H9 (cell line): ENCODE results near the gene ASS1. TPM values are rescaled to one million over a fixed set of nuclear protein-coding genes. Genes with fewer than 3 reads are reported as not detected.

Experiments
- DNase-seq: peaks from one replicate; pipeline ENCODE4 v3.0.0-alpha.2; 2017
- H2AFZ ChIP-seq: one replicate; pipeline ENCODE4 v1.6.1; 2013; ENCODE audit warnings: mild to moderate bottlenecking, low read length, control low read depth, moderate library complexity
- H2AK5ac ChIP-seq: 2 replicates; pipeline ENCODE4 v1.6.1; 2013; ENCODE audit warnings: low read length, control low read depth, mixed read lengths; ENCODE audit not compliant: insufficient read length
- H2BK120ac ChIP-seq: one replicate; pipeline ENCODE4 v1.6.1; 2013; ENCODE audit warnings: low read depth, mild to moderate bottlenecking, low read length, control low read depth, inconsistent platforms; ENCODE audit not compliant: poor library complexity, severe bottlenecking
- H2BK12ac ChIP-seq: 2 replicates; pipeline ENCODE4 v1.6.1; 2013; ENCODE audit warnings: low read length, control low read depth, mixed read lengths, low read depth; ENCODE audit not compliant: insufficient read length
- H2BK15ac ChIP-seq: 2 replicates; pipeline ENCODE4 v1.6.1; 2013; ENCODE audit warnings: low read depth, low read length, control low read depth
- H2BK20ac ChIP-seq: one replicate; pipeline ENCODE4 v1.6.1; 2013; ENCODE audit warnings: low read depth, mild to moderate bottlenecking, low read length, control low read depth, inconsistent platforms; ENCODE audit not compliant: poor library complexity, severe bottlenecking
- H2BK5ac ChIP-seq: 2 replicates; pipeline ENCODE4 v1.6.1; 2013; ENCODE audit warnings: low read length, control low read depth, mixed read lengths; ENCODE audit not compliant: insufficient read length
- H3K14ac ChIP-seq: 2 replicates; pipeline ENCODE4 v1.6.1; 2013; ENCODE audit warnings: low read length, control low read depth; ENCODE audit not compliant: insufficient read depth
- H3K18ac ChIP-seq: 2 replicates; pipeline ENCODE4 v1.6.1; 2013; ENCODE audit warnings: low read depth, mild to moderate bottlenecking, mixed read lengths, low read length, control low read depth; ENCODE audit not compliant: insufficient read length
- H3K23ac ChIP-seq: 2 replicates; pipeline ENCODE4 v1.6.1; 2013; ENCODE audit warnings: low read length, control low read depth, mixed read lengths, low read depth; ENCODE audit not compliant: insufficient read length
- H3K23me2 ChIP-seq: 2 replicates; pipeline ENCODE4 v1.6.1; 2013; ENCODE audit warnings: low read depth, mild to moderate bottlenecking, mixed read lengths, low read length, control low read depth; ENCODE audit not compliant: insufficient read length, poor library complexity, severe bottlenecking
- H3K27ac ChIP-seq: 2 replicates; pipeline ENCODE4 v1.5.1; 2013; ENCODE audit warnings: low read length, control low read depth, mixed read lengths, low read depth; ENCODE audit not compliant: insufficient read length
- H3K27me3 ChIP-seq: 2 replicates; pipeline ENCODE4 v1.6.1; 2013; ENCODE audit warnings: low read length, control low read depth, inconsistent platforms; ENCODE audit not compliant: insufficient read depth
- H3K4ac ChIP-seq: 2 replicates; pipeline ENCODE4 v1.6.1; 2013; ENCODE audit warnings: low read depth, mild to moderate bottlenecking, control low read depth, inconsistent platforms, low read length, moderate library complexity
- H3K4me1 ChIP-seq: 2 replicates; pipeline ENCODE4 v1.6.1; 2013; ENCODE audit warnings: low read length, control low read depth, inconsistent platforms; ENCODE audit not compliant: insufficient read depth
- H3K4me2 ChIP-seq: 2 replicates; pipeline ENCODE4 v1.6.1; 2013; ENCODE audit warnings: low read length, control low read depth, mixed read lengths; ENCODE audit not compliant: insufficient read length, insufficient read depth
- H3K56ac ChIP-seq: 2 replicates; pipeline ENCODE4 v1.6.1; 2013; ENCODE audit warnings: low read depth, mild to moderate bottlenecking, mixed read lengths, low read length, control low read depth; ENCODE audit not compliant: insufficient read length
- H3K79me1 ChIP-seq: 2 replicates; pipeline ENCODE4 v1.6.1; 2013; ENCODE audit warnings: low read depth, mild to moderate bottlenecking, moderate library complexity, low read length, control low read depth, inconsistent platforms; ENCODE audit not compliant: insufficient read depth, poor library complexity, severe bottlenecking
- H3K79me2 ChIP-seq: 2 replicates; pipeline ENCODE4 v1.6.1; 2013; ENCODE audit warnings: low read length, control low read depth, inconsistent platforms; ENCODE audit not compliant: insufficient read depth
- H3K9ac ChIP-seq: 2 replicates; pipeline ENCODE4 v1.6.1; 2013; ENCODE audit warnings: low read length, control low read depth, mixed read lengths; ENCODE audit not compliant: insufficient read length; ENCODE audit errors: extremely low read depth
- H3K9me3 ChIP-seq: one replicate; pipeline ENCODE4 v1.6.1; 2013; ENCODE audit warnings: low read depth, low read length, inconsistent platforms; ENCODE audit not compliant: control insufficient read depth
- H3T11ph ChIP-seq: one replicate; pipeline ENCODE4 v1.6.1; 2013; ENCODE audit warnings: mild to moderate bottlenecking, low read length, control low read depth, inconsistent platforms
- H4K20me1 ChIP-seq: one replicate; pipeline ENCODE4 v1.6.1; 2013; ENCODE audit not compliant: control insufficient read depth, insufficient read length, insufficient read depth
- H4K5ac ChIP-seq: 2 replicates; pipeline ENCODE4 v1.6.1; 2013; ENCODE audit warnings: low read depth, mild to moderate bottlenecking, mixed read lengths, low read length, control low read depth; ENCODE audit not compliant: insufficient read length
- H4K8ac ChIP-seq: replicated peaks from 2 replicates; pipeline ENCODE4 v1.6.1; 2013; ENCODE audit warnings: low read length, control low read depth, mixed read lengths, low read depth; ENCODE audit not compliant: insufficient read length
- H4K91ac ChIP-seq: 2 replicates; pipeline ENCODE4 v1.6.1; 2013; ENCODE audit warnings: low read depth, mild to moderate bottlenecking, moderate library complexity, mixed read lengths, low read length, control low read depth; ENCODE audit not compliant: insufficient read length
- H3K27ac Mint-ChIP-seq, 3 experiments: 2 replicates in 2 of 3; 3 replicates in 1 of 3; pipeline ENCODE4 v1.8.0; 2020 to 2021; ENCODE audit warnings: mixed read lengths in 3 of 3, mild to moderate bottlenecking in 1 of 3, moderate library complexity in 1 of 3
- H3K27me3 Mint-ChIP-seq: 2 replicates; pipeline ENCODE4 v1.8.0; 2021; ENCODE audit warnings: low read depth, mild to moderate bottlenecking, moderate library complexity, mixed read lengths
- H3K36me3 Mint-ChIP-seq, 3 experiments: 2 replicates in 2 of 3; 3 replicates in 1 of 3; pipeline ENCODE4 v1.8.0; 2020 to 2021; ENCODE audit warnings: low read depth in 3 of 3, mixed read lengths in 3 of 3; ENCODE audit not compliant: insufficient read depth in 1 of 3
- H3K4me1 Mint-ChIP-seq, 2 experiments: 2 replicates each; pipeline ENCODE4 v1.8.0; 2020; ENCODE audit warnings: mixed read lengths in 2 of 2
- H3K4me3 Mint-ChIP-seq, 2 experiments: 2 replicates in 1 of 2; 3 replicates in 1 of 2; pipeline ENCODE4 v1.8.0; 2020 to 2021; ENCODE audit warnings: mild to moderate bottlenecking in 2 of 2, mixed read lengths in 2 of 2, moderate library complexity in 1 of 2
- H3K9me3 Mint-ChIP-seq, 2 experiments: 2 replicates in 1 of 2; 3 replicates in 1 of 2; pipeline ENCODE4 v1.8.0; 2020; ENCODE audit warnings: mild to moderate bottlenecking in 2 of 2, mixed read lengths in 2 of 2, moderate library complexity in 1 of 2
- CTCF ChIP-seq: fragments of 200-600 bp; sonication (generic); conservative IDR thresholded peaks from 3 replicates; pipeline ENCODE4 v1.8.0; 2021; ENCODE audit warnings: antibody characterized with exemption, mild to moderate bottlenecking
- WGBS: extraction: QIAGEN DNeasy Blood & Tissue Kit; methylation state at CpG from one replicate; pipeline ENCODE4 v1.1.7; 2013; ENCODE audit warnings: missing lambda C conversion rate, low lambda C conversion rate, mixed read lengths; ENCODE audit not compliant: insufficient read length; ENCODE audit errors: extremely low coverage; 5-methylcytosine and 5-hydroxymethylcytosine counted together
- total RNA-seq: library from RNA; stranded (reverse); gene quantifications from 2 replicates; pipeline ENCODE4 v1.2.1, GENCODE V29; 2021

The ASS1 gene
- total RNA-seq, 1 experiment from 2014 or later = 118 TPM

- Histone ChIP-seq H2BK120ac (no peak overlapping the region), H4K5ac (no peak overlapping the region), H3K56ac (no peak overlapping the region), H3K9me3 (no peaks in the 10 kb centered on the region), H4K8ac (no peak overlapping the region), H3K27ac (no peak overlapping the region), H3K18ac (no peak overlapping the region), H3K79me1 (no peaks in the 10 kb centered on the region), H3K23me2 (peaks cover 19% of the 10 kb centered on the region), H3K4ac (no peak overlapping the region), H3K4me1 (peaks cover 13% of the 10 kb centered on the region; the same call in 1 of the 2 replicates), H2AFZ (no peak overlapping the region), H3K14ac (no peak overlapping the region), H2BK5ac (no peak overlapping the region), H2AK5ac (no peak overlapping the region), H2BK15ac (no peak overlapping the region), H3T11ph (no peak overlapping the region), H4K20me1 (no peaks in the 10 kb centered on the region), H2BK20ac (no peak overlapping the region), H3K27me3 (no peaks in the 10 kb centered on the region; the same call in 1 of the 2 replicates), H3K79me2 (no peaks in the 10 kb centered on the region), H3K23ac (no peak overlapping the region), H3K4me2 (no peak overlapping the region), H2BK12ac (no peak overlapping the region), H3K9ac (no peak overlapping the region), H4K91ac (no peak overlapping the region)
- Mint-ChIP-seq H3K4me3 (no peak overlapping the region), H3K4me1 (peaks cover 47 to 60% of the 10 kb centered on the region in 2 experiments), H3K27me3 (peaks cover 9% of the 10 kb centered on the region), H3K9me3 (no peaks in the 10 kb centered on the region; a peak in 1 of 5 replicates), H3K36me3 (peaks cover 4 to 14% (median 10%) of the 10 kb centered on the region in 3 experiments), H3K27ac (peak overlapping the region in 1 of 3 experiments; percentile 49; a peak in 1 of 7 replicates)
- no CpG with 5 or more reads among the region's 10 CpGs for WGBS
- DNase-seq = no peak
- no peak for TF ChIP-seq CTCF
Observed at GRCh38 chr9:130448771-130449603, 4.2 kb downstream of the ASS1 start.
